ENCODE measurements around the gene MTFMT. TPM values are rescaled to one million over a fixed set of nuclear protein-coding genes. Genes with fewer than 3 reads are reported as not detected.

The MTFMT gene
- total RNA-seq, 2 donors from 2014 or later: 25.9 to 42.4 TPM

GRCh38 chr15:65066001-65066634 is 36.7 kb upstream of the MTFMT start:
- no peak for ATAC-seq (ENCODE audit: insufficient number of reproducible peaks, low FRiP score, low read depth)
- H3K36me3 ChIP-seq: peaks cover 9% of the 10 kb centered on the region
- TF ChIP-seq CTCF (IDR thresholded peaks at IDR 0.05): no peak

GRCh38 chr15:65062726-65063125 is 33.3 kb upstream of the MTFMT start:
- peak overlapping the region; percentile 11 for H3K4me3 ChIP-seq
- TF ChIP-seq CTCF (IDR thresholded peaks at IDR 0.05): no peak
- H3K27ac ChIP-seq: peak overlapping the region; percentile 97 to 99
- no peak for DNase-seq (ENCODE audit: low spot score)
- peaks cover 28% of the 10 kb centered on the region for H3K36me3 ChIP-seq
- H3K9me3 ChIP-seq: no peaks in the 10 kb centered on the region
- no peaks in the 10 kb centered on the region for H3K27me3 ChIP-seq (replicated peaks; ENCODE audit: insufficient read depth)
- H3K4me1 ChIP-seq (ENCODE audit: control insufficient read depth in 1 of 2, low read depth in 2 of 2): peaks cover 60 to 82% of the 10 kb centered on the region in 2 donors
- ATAC-seq (ENCODE audit: insufficient number of reproducible peaks, low FRiP score, low read depth): no peak

More at GRCh38 chr15:65066001-65066634, 36.7 kb upstream of the MTFMT start:
- H3K9me3 ChIP-seq: no peaks in the 10 kb centered on the region
- H3K27me3 ChIP-seq (replicated peaks; ENCODE audit: insufficient read depth): no peaks in the 10 kb centered on the region
- peak overlapping the region; percentile 97 to 99 for H3K27ac ChIP-seq
- H3K4me3 ChIP-seq: peak overlapping the region; percentile 89
- DNase-seq (ENCODE audit: low spot score): no peak
- H3K4me1 ChIP-seq (ENCODE audit: control insufficient read depth in 1 of 2, low read depth in 2 of 2): peaks cover 63 to 79% of the 10 kb centered on the region in 2 donors

- ATAC-seq (ENCODE audit: insufficient number of reproducible peaks, low FRiP score, low read depth) (no peak), DNase-seq (ENCODE audit: low spot score) (no peak)
- TF ChIP-seq CTCF (IDR thresholded peaks at IDR 0.05): no peak
- H3K27ac ChIP-seq: peak overlapping the region; percentile 97 to 99
- no peaks in the 10 kb centered on the region for H3K9me3 ChIP-seq
- peak overlapping the region; percentile 11 for H3K4me3 ChIP-seq
- peaks cover 35% of the 10 kb centered on the region for H3K36me3 ChIP-seq
- H3K4me1 ChIP-seq (ENCODE audit: control insufficient read depth in 1 of 2, low read depth in 2 of 2): peaks cover 64 to 89% of the 10 kb centered on the region in 2 donors
- no peaks in the 10 kb centered on the region for H3K27me3 ChIP-seq (replicated peaks; ENCODE audit: insufficient read depth)
These were observed 32.6 kb upstream of the MTFMT start for GRCh38 chr15:65062061-65062460.

- peaks cover 46% of the 10 kb centered on the region for H3K36me3 ChIP-seq
- TF ChIP-seq CTCF (IDR thresholded peaks at IDR 0.05): no peak
- no peaks in the 10 kb centered on the region for H3K9me3 ChIP-seq
- H3K4me3 ChIP-seq: peak overlapping the region; percentile 27
- H3K27me3 ChIP-seq (replicated peaks; ENCODE audit: insufficient read depth): no peaks in the 10 kb centered on the region
- peaks cover 71 to 100% of the 10 kb centered on the region in 2 donors for H3K4me1 ChIP-seq (ENCODE audit: control insufficient read depth in 1 of 2, low read depth in 2 of 2)
- H3K27ac ChIP-seq: peak overlapping the region; percentile 97 to 99
- no peak for DNase-seq (ENCODE audit: low spot score)
- ATAC-seq (ENCODE audit: insufficient number of reproducible peaks, low FRiP score, low read depth): no peak
These were observed 31.4 kb upstream of the MTFMT start for GRCh38 chr15:65060641-65061397.

- no peak for ATAC-seq (ENCODE audit: insufficient number of reproducible peaks, low FRiP score, low read depth)
- Histone ChIP-seq H3K9me3 (no peaks in the 10 kb centered on the region), H3K36me3 (peaks cover 47% of the 10 kb centered on the region), H3K27me3 (replicated peaks; ENCODE audit: insufficient read depth) (no peaks in the 10 kb centered on the region), H3K27ac (peak overlapping the region; percentile 97 to 99), H3K4me1 (ENCODE audit: control insufficient read depth in 1 of 2, low read depth in 2 of 2) (peaks cover 75 to 100% of the 10 kb centered on the region in 2 donors), H3K4me3 (peak overlapping the region; percentile 15)
- TF ChIP-seq CTCF (IDR thresholded peaks at IDR 0.05): no peak
- DNase-seq (ENCODE audit: low spot score): no peak
These were observed 30.6 kb upstream of the MTFMT start for GRCh38 chr15:65059931-65060596.

All from thoracic aorta (tissue), 2 donors.